Thyroid gland (tissue), 4 donors: ENCODE data around the gene CCDC85A.

Experiments
- POLR2A ChIP-seq, 2 donors: fragments of 450-650 bp; IDR thresholded peaks; one replicate each; pipeline ENCODE4 v1.6.1; 2017; ENCODE audit warnings: antibody characterized with exemption in 2 of 2, mild to moderate bottlenecking in 2 of 2, moderate library complexity in 1 of 2
- TF ChIP-seq, protein P1 (sequence below), 6 experiments: fragments of 200-600 bp in 3 of 6; fragments of 450-650 bp in 3 of 6; sonication (generic) in 3 of 6; IDR thresholded peaks; one replicate each; pipeline ENCODE4 v1.5.1; 2016 to 2019; ENCODE audit warnings: antibody characterized with exemption in 6 of 6, mild to moderate bottlenecking in 2 of 6, inconsistent platforms in 1 of 6, moderate library complexity in 1 of 6

DNA sequence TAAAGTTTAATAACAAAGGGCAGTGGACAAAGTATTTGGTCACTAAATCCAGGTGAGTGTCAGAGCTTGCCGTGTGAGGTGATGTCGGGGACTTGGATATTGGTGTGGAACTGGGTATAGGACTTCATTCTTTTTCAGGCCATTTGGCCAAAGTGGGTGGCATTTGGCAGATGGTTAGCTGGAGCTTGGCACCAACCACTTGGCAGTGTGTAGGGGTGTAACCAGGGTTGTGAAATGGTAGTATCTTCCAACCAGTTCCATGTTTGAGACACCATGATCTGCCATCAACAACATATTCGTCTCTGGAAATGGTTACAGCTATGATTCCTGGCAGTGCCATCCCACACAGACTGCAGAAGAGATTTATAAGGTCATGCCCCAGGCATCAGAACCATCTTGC lies 113.9 kb downstream of the CCDC85A start:
- TF ChIP-seq POLR2A (IDR thresholded peaks at IDR 0.05): no peak
- TF ChIP-seq, protein P1, sequence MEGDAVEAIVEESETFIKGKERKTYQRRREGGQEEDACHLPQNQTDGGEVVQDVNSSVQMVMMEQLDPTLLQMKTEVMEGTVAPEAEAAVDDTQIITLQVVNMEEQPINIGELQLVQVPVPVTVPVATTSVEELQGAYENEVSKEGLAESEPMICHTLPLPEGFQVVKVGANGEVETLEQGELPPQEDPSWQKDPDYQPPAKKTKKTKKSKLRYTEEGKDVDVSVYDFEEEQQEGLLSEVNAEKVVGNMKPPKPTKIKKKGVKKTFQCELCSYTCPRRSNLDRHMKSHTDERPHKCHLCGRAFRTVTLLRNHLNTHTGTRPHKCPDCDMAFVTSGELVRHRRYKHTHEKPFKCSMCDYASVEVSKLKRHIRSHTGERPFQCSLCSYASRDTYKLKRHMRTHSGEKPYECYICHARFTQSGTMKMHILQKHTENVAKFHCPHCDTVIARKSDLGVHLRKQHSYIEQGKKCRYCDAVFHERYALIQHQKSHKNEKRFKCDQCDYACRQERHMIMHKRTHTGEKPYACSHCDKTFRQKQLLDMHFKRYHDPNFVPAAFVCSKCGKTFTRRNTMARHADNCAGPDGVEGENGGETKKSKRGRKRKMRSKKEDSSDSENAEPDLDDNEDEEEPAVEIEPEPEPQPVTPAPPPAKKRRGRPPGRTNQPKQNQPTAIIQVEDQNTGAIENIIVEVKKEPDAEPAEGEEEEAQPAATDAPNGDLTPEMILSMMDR (IDR thresholded peaks at IDR 0.05): no peak
